Astrocyte of the cerebellum (primary cell): ENCODE measurements around the gene CELF4.

ENCODE experiments used
- DNase-seq: peaks from one replicate; pipeline ENCODE4 v3.0.0-alpha.2; 2011; ENCODE audit warnings: low read depth
- H3K4me3 ChIP-seq: 2 replicates; pipeline ENCODE4 v1.5.1; 2011; ENCODE audit warnings: mild to moderate bottlenecking, low read depth, low read length, moderate library complexity
- CTCF ChIP-seq: IDR thresholded peaks from 2 replicates; pipeline ENCODE4 v1.5.1; 2012; ENCODE audit warnings: low read length, low read depth, moderate library complexity, mild to moderate bottlenecking; ENCODE audit errors: missing control alignments
- in situ Hi-C: cut with HindIII; loops from 2 replicates; pipeline ENCODE4 v1.10.0; 2017; ENCODE audit warnings: low sequenced_read_pairs

The CELF4 gene

GRCh38 chr18:37507239-37507638, 58.4 kb downstream of the CELF4 start:
- in situ Hi-C loops, result no loop called here
- no peak overlapping the region for H3K4me3 ChIP-seq
- no peak for TF ChIP-seq CTCF
- DNase-seq, result no peak

GRCh38 chr18:37506001-37506400, 59.6 kb downstream of the CELF4 start:
- H3K4me3 ChIP-seq, result no peak overlapping the region
- in situ Hi-C loops, result no loop called here
- no peak for DNase-seq
- no peak for TF ChIP-seq CTCF

- in situ Hi-C loops, result no loop called here
- H3K4me3 ChIP-seq, result no peak overlapping the region
- no peak for TF ChIP-seq CTCF
- no peak for DNase-seq
Observed at GRCh38 chr18:37505321-37505720, 60.3 kb downstream of the CELF4 start.

- TF ChIP-seq CTCF, result no peak
- H3K4me3 ChIP-seq, result no peak overlapping the region
- in situ Hi-C loops, result no loop called here
- DNase-seq, result no peak
Observed at GRCh38 chr18:37502601-37503000, 63.0 kb downstream of the CELF4 start.

GRCh38 chr18:37502036-37502435, 63.6 kb downstream of the CELF4 start:
- no peak overlapping the region for H3K4me3 ChIP-seq
- in situ Hi-C loops, result no loop called here
- TF ChIP-seq CTCF, result no peak
- DNase-seq, result no peak

- in situ Hi-C loops, result no loop called here
- no peak for TF ChIP-seq CTCF
- H3K4me3 ChIP-seq, result no peak overlapping the region
- no peak for DNase-seq
Observed at GRCh38 chr18:37501136-37501535, 64.5 kb downstream of the CELF4 start.

- TF ChIP-seq CTCF, result no peak
- no peak for DNase-seq
- H3K4me3 ChIP-seq, result no peak overlapping the region
- in situ Hi-C loops, result no loop called here
Observed at GRCh38 chr18:37499913-37500312, 65.7 kb downstream of the CELF4 start.
